ENCODE results near the gene HDGFL1.

DNA sequence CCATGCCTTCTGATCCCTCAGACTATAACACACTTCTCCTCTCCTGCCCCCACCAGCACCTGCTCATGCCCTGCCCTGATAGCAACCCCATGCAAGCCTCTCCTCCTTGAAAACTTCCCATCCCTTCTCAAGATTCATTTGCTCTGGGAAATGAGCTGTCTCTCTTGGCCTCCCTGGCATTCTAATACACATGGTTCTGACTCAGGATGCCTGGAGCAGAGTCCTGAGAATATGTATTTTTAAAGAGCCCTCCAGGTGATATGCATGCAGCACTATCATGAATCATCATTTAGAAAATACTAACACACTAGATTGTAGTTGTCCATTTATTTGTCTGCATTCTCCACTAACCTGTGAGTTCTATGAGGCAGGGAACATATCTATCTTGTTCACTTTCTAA lies 26.6 kb downstream of the HDGFL1 start:
- TF ChIP-seq, protein P1, sequence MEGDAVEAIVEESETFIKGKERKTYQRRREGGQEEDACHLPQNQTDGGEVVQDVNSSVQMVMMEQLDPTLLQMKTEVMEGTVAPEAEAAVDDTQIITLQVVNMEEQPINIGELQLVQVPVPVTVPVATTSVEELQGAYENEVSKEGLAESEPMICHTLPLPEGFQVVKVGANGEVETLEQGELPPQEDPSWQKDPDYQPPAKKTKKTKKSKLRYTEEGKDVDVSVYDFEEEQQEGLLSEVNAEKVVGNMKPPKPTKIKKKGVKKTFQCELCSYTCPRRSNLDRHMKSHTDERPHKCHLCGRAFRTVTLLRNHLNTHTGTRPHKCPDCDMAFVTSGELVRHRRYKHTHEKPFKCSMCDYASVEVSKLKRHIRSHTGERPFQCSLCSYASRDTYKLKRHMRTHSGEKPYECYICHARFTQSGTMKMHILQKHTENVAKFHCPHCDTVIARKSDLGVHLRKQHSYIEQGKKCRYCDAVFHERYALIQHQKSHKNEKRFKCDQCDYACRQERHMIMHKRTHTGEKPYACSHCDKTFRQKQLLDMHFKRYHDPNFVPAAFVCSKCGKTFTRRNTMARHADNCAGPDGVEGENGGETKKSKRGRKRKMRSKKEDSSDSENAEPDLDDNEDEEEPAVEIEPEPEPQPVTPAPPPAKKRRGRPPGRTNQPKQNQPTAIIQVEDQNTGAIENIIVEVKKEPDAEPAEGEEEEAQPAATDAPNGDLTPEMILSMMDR (IDR thresholded peaks at IDR 0.05; ENCODE audit: extremely low read depth in 1 of 2, insufficient read depth in 1 of 2, low read depth in 1 of 2, low read length in 2 of 2), result no peak
- TF ChIP-seq POLR2A (IDR thresholded peaks at IDR 0.05; ENCODE audit: low read depth, low read length) (no peak), JUN (IDR thresholded peaks at IDR 0.05; ENCODE audit: borderline replicate concordance, insufficient read depth, insufficient read length, low read depth) (no peak), GATA2 (IDR thresholded peaks at IDR 0.05; ENCODE audit: insufficient read depth, insufficient read length, low read depth, low read length) (no peak), EZH2 (IDR thresholded peaks at IDR 0.05; ENCODE audit: borderline replicate concordance, low read depth, low read length, severe bottlenecking) (no peak)
- TF ChIP-seq, protein P2, sequence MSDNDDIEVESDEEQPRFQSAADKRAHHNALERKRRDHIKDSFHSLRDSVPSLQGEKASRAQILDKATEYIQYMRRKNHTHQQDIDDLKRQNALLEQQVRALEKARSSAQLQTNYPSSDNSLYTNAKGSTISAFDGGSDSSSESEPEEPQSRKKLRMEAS (IDR thresholded peaks at IDR 0.05; ENCODE audit: insufficient read depth, insufficient read length), result no peak
